IPS-18c (cell line): Measurements from ENCODE around the gene SEC24D.
"Not testable (repeated sequence)": the region's sequence is repeated elsewhere in the genome, so short reads cannot be mapped to it uniquely, and the experiment has no call there.

Source experiments
- H3K4me3 ChIP-seq: 2 replicates; pipeline ENCODE4 v1.7.0; 2013; ENCODE audit warnings: low read depth, mild to moderate bottlenecking, low read length, moderate library complexity; ENCODE audit not compliant: insufficient read depth
- H3K9me3 ChIP-seq: one replicate; pipeline ENCODE4 v1.6.1; 2013; ENCODE audit warnings: mild to moderate bottlenecking, low read length, moderate library complexity; ENCODE audit not compliant: control insufficient read depth, insufficient read depth

Gene SEC24D

GRCh38 chr4:118788911-118789310 lies 47.0 kb downstream of the SEC24D start:
- Histone ChIP-seq H3K4me3 (no peak overlapping the region), H3K9me3 (no peaks in the 10 kb centered on the region)

- H3K9me3 ChIP-seq: peaks cover 4% of the 10 kb centered on the region
- H3K4me3 ChIP-seq: no peak overlapping the region
Observed at GRCh38 chr4:118787844-118788380, 48.0 kb downstream of the SEC24D start.

GRCh38 chr4:118784776-118785175 lies 51.1 kb downstream of the SEC24D start:
- no peak overlapping the region for H3K4me3 ChIP-seq

GRCh38 chr4:118783887-118784286 lies 52.0 kb downstream of the SEC24D start:
- no peak overlapping the region for H3K4me3 ChIP-seq

More at GRCh38 chr4:118784776-118785175, 51.1 kb downstream of the SEC24D start:
- peaks cover 4% of the 10 kb centered on the region for H3K9me3 ChIP-seq

GRCh38 chr4:118782886-118783285 lies 53.0 kb downstream of the SEC24D start:
- not testable (repeated sequence) for H3K4me3 ChIP-seq, H3K9me3 ChIP-seq

More at GRCh38 chr4:118783887-118784286, 52.0 kb downstream of the SEC24D start:
- H3K9me3 ChIP-seq: peaks cover 4% of the 10 kb centered on the region

- not testable (repeated sequence) for H3K4me3 ChIP-seq, H3K9me3 ChIP-seq
Observed at GRCh38 chr4:118777649-118778048, 58.3 kb downstream of the SEC24D start.

GRCh38 chr4:118776955-118777640 lies 58.8 kb downstream of the SEC24D start:
- H3K9me3 ChIP-seq, H3K4me3 ChIP-seq: not testable (repeated sequence)

- H3K9me3 ChIP-seq: no peaks in the 10 kb centered on the region
Observed at GRCh38 chr4:118776157-118776954, 59.6 kb downstream of the SEC24D start.

GRCh38 chr4:118775405-118775804 lies 60.5 kb downstream of the SEC24D start:
- no peaks in the 10 kb centered on the region for H3K9me3 ChIP-seq

More at GRCh38 chr4:118776157-118776954, 59.6 kb downstream of the SEC24D start:
- H3K4me3 ChIP-seq: no peak overlapping the region

GRCh38 chr4:118774989-118775388 lies 60.9 kb downstream of the SEC24D start:
- H3K4me3 ChIP-seq: no peak overlapping the region
- no peaks in the 10 kb centered on the region for H3K9me3 ChIP-seq

More at GRCh38 chr4:118775405-118775804, 60.5 kb downstream of the SEC24D start:
- no peak overlapping the region for H3K4me3 ChIP-seq

- Histone ChIP-seq H3K4me3 (no peak overlapping the region), H3K9me3 (no peaks in the 10 kb centered on the region)
Observed at GRCh38 chr4:118774321-118774720, 61.6 kb downstream of the SEC24D start.

GRCh38 chr4:118773429-118773792 lies 62.5 kb downstream of the SEC24D start:
- Histone ChIP-seq H3K9me3 (no peaks in the 10 kb centered on the region), H3K4me3 (no peak overlapping the region)

GRCh38 chr4:118772767-118773428 lies 63.0 kb downstream of the SEC24D start:
- no peaks in the 10 kb centered on the region for H3K9me3 ChIP-seq
- no peak overlapping the region for H3K4me3 ChIP-seq

GRCh38 chr4:118772081-118772766 lies 63.7 kb downstream of the SEC24D start:
- H3K9me3 ChIP-seq: no peaks in the 10 kb centered on the region
- H3K4me3 ChIP-seq: no peak overlapping the region

- Histone ChIP-seq H3K9me3 (no peaks in the 10 kb centered on the region), H3K4me3 (no peak overlapping the region)
Observed at GRCh38 chr4:118770741-118771187, 65.2 kb downstream of the SEC24D start.

- Histone ChIP-seq H3K9me3 (no peaks in the 10 kb centered on the region), H3K4me3 (no peak overlapping the region)
Observed at GRCh38 chr4:118769161-118769560, 66.8 kb downstream of the SEC24D start.

- Histone ChIP-seq H3K4me3 (no peak overlapping the region), H3K9me3 (no peaks in the 10 kb centered on the region)
Observed at GRCh38 chr4:118767109-118767508, 68.8 kb downstream of the SEC24D start.
